ENCODE measurements around the gene TCEANC.

The TCEANC gene

GRCh38 chrX:13694359-13694758 lies 41.4 kb downstream of the TCEANC start:
- no peak for DNase-seq

GRCh38 chrX:13694983-13695382 lies 42.0 kb downstream of the TCEANC start:
- no peak for DNase-seq

GRCh38 chrX:13695601-13696115 lies 42.7 kb downstream of the TCEANC start:
- DNase-seq: no peak

GRCh38 chrX:13697455-13697854 lies 44.5 kb downstream of the TCEANC start:
- DNase-seq: no peak

GRCh38 chrX:13697976-13698375 lies 45.0 kb downstream of the TCEANC start:
- DNase-seq: no peak

- DNase-seq: no peak
Measured at GRCh38 chrX:13698432-13698831, 45.5 kb downstream of the TCEANC start.

- no peak for DNase-seq
Measured at GRCh38 chrX:13699183-13699826, 46.4 kb downstream of the TCEANC start.

- no peak for DNase-seq
Measured at GRCh38 chrX:13700380-13700779, 47.4 kb downstream of the TCEANC start.

- DNase-seq: no peak
Measured at GRCh38 chrX:13702111-13702789, 49.3 kb downstream of the TCEANC start.

- DNase-seq: no peak
Measured at GRCh38 chrX:13703135-13703534, 50.2 kb downstream of the TCEANC start.

- DNase-seq: no peak
Measured at GRCh38 chrX:13703589-13703988, 50.6 kb downstream of the TCEANC start.

GRCh38 chrX:13711141-13711540 lies 58.2 kb downstream of the TCEANC start:
- no peak for DNase-seq

Measured in DMS153 (cell line).